GM19035 (cell line): ENCODE measurements around the gene MAN2A1.

Experiments
- ATAC-seq: cut with Tn5 transposase; IDR thresholded peaks from one replicate; pipeline ENCODE4 v1.9.1; 2021; ENCODE audit not compliant: unreplicated experiment

Gene MAN2A1

DNA sequence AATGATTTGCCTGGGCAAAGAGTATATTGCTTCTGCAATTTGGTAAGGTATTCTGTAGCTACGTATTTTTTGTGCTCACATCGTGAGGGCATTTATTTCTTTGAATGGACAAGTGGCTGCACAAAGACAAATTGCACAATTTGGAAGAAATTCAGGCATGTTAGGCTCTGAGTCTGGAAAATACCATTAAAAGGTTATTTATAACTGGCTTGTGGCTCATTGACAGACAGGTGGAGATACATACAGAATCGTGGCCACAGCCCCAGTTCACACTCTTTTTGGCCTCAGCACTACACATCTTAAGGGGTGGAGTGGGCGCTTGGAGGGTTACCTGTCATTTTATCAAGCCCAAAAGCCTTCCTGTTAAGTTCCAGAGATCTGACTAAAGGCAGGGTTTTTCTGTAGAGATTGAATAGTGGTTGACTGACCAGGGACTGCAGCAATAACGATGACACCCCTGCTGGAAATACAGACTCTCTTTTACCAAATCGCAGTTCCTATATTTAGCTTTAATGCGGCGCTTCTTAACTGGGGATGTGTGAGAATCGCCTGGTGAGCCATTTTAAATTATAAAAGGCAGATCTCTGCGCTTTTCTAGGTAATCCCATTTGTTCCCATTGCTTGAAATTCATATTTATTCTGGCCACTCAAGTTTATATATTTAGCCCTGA is 14.7 kb downstream of the MAN2A1 start:
- ATAC-seq = no peak

DNA sequence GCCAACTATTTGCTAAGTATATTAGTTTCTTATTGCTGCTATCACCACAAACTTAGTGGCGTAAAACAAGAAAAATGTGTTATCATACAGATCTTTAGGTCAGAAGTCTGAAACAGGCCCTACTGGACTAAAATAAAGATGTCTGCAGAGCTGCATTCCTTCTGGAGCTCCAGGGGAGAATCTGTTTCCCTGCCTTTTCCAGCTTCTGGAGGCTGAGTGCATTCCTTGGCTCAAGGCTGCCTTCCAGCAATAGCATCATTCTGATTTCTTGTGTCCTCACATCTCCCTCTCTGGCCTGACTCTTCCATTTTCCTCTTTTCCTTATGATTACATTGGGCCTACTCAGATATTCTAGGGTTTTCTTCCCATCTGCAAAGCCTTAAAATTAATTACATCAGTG is 15.9 kb downstream of the MAN2A1 start:
- no peak for ATAC-seq

DNA sequence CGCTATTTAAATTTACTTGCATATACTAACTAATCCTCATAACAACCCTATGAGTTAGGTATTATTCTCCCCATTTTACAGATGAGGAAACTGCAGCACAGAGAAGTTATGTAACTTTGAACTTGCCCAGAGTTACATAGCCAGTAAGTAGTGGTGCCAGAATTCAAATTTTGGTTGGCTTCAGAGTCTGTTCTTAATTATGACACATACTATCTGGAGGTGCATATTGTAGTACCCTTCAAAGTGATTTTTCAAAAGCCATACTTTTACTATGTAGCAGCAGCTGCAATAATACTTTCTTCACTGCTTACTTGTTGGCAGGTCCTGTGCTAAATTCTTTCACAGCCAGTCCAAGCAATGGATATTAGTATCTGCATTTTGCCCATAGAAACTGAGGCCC is 16.4 kb downstream of the MAN2A1 start:
- no peak for ATAC-seq

DNA sequence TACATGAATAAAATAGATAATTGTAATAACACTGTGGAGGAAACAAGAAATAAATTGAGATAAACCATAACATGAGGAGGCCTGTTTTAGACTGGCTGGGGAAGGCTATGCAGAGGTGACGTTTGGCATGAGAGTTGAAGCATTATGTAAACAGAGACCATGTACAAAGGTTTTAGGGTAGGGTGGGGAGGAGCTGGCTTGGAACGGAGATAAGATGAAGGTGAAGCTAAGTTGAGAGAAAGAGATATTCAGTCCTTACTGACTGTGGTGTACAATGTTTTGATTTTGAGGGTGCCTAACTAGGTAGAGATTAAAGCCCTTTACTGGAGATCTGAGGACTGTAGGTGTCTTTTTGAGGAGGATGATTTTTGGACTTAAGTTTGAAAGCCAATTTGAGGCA is 17.8 kb downstream of the MAN2A1 start:
- ATAC-seq = no peak

DNA sequence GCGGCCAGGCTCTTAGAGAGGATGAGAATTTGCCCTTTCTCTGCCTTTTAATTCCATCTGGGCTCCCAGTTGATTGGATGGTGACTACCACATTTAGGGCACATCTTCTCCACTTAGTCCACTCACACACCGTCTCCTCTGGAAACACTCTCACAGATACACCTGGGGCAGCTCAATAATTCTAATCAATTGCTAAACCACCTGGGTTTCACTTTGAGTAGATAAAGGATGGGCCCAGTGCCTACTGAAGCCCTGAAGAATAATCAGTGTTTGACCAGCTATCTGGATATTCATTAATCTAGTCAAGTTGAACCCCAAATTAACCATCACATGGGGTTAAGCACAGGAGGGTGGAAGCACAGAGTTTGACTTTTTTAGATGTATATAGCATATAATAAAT is 19.1 kb downstream of the MAN2A1 start:
- ATAC-seq = no peak

DNA sequence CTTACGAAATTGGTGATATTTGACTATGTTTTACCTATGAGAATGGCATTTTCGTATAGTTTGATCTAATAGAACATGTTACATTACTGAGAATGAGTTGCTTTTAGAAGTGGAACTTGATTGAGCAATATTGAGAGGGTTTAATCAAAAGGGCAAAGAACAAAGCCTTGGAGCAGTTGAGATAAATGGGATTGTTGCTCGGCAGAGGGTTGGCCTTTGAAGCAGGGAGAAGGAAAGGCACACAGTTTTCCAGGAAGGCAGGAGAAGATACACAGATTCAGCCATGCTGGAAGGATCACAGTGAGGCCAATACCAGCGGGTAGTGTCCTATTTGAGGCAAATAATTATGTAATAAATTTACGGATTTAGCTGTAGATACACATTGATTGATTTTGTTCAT is 19.5 kb downstream of the MAN2A1 start:
- no peak for ATAC-seq

DNA sequence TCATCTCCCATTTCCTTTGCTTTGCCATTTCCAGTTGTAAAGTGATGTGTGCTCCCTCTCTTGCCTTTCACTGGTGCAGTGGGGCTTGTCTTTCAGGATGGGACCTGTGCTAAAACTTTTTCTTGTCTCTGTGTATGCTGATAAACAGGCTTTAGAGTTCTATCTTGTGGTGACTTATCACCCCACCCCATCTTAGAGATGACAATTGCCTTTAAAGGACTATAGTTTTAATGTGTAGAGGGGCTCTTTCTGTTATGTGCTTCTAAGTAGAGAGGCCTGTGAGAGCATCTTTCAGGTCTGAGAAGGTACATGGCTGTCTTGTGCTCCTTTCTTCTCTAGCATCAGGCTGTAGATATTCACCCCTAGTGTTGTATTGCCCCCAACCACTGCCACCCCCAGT is 21.9 kb downstream of the MAN2A1 start:
- ATAC-seq = no peak

DNA sequence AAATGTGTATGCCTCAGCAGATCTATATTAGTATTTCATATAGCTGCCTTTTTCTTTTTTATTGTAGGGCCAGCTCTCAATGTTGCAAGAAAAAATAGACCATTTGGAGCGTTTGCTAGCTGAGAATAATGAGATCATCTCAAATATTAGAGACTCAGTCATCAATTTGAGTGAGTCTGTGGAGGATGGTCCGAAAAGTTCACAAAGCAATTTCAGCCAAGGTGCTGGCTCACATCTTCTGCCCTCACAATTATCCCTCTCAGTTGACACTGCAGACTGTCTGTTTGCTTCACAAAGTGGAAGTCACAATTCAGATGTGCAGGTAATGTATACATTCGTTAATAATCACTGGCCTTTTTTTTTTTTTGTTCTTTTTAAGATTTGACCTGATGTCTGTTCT is 23.7 kb downstream of the MAN2A1 start:
- ATAC-seq = no peak

DNA sequence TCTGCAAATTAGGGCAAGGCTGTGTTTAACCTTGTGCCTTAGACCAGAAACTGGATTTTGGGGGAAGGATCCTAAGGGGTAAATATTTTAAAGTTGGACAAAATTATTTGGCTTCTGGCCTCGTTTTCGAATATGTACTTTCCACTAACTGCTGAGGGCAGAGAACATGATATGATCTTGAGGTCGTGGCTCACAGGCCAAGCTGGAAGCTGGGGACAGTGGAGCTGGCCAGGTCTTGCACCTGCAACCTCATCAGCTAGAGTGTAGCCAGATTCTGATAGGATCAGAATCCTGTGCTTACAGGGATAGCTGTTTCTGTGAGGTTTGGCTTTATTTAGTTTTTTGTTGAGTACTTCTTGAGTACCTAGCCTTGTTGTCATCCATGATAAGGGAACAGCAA is 24.9 kb downstream of the MAN2A1 start:
- no peak for ATAC-seq

DNA sequence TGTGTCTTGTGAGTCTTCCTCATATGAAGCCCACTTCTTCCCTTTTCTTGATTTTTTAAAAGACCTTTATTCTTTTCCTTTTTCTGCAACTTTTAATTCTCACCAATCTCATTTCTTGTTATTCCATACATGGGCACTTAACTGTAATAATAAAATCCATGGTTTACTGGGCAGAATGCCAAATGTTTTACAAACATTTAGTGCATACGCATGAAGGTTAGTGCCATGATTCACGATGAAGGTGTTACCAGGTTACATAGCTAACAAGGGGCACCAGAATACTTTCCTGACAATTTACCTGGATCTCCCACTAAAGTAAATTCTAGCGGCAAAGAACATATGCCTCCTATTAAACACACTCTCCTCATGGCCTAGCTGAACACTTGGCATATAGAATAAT is 28.5 kb downstream of the MAN2A1 start:
- ATAC-seq = no peak

DNA sequence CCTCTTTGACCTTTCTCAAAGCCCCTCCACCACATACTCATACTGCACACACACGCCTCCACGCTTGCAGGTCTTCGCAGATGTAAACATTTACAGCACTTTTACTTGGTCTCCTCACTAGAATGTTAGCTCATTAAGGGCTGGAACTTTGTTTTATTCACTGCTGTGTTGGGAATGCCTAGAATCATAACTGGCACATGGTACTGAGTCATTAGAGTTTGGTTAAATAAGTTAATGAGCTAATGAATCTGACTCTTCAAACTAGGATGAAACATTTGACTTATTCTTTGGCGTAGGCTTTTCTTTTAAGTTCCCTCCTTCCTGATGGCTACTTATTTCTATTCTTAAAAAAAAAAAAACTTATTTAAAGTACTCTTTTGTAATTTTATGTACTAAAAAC is 28.9 kb downstream of the MAN2A1 start:
- ATAC-seq = no peak

DNA sequence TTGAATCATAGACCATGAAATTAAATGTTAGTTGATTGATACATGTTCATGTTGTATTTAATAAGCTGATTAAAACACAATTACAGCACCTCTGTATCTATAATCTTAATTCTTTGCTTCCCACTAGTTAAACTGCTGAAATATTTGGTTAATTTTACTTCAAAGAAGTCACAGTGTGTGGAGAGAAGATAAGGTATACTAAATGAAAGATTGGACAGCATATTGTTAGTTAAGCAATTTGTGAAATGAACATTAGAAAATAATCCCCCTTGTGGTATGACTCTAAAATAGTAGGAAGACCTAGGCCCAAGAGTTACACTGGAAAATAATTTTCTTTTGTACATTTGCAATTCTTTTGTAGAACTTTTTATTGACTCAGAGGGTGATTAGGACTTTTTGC is 30.3 kb downstream of the MAN2A1 start:
- no peak for ATAC-seq

DNA sequence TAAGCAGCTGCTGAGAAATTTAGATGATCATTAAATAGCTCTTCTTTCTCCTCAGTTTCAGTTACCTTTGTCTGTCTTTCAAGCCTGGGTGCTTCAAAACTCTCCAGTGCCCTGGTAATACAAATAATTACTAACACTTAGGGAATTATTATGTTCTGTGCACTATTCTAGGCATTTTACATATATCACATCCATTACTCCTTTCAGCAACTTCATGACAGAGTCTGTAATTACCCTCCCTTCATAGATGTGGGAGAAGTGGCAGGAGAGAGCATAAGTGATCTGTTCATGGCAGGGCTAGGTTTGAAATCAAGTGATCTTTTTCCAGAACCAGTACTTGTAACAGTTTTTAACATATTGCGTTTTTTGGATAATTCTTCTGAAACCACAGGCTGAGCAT is 32.0 kb downstream of the MAN2A1 start:
- no peak for ATAC-seq

DNA sequence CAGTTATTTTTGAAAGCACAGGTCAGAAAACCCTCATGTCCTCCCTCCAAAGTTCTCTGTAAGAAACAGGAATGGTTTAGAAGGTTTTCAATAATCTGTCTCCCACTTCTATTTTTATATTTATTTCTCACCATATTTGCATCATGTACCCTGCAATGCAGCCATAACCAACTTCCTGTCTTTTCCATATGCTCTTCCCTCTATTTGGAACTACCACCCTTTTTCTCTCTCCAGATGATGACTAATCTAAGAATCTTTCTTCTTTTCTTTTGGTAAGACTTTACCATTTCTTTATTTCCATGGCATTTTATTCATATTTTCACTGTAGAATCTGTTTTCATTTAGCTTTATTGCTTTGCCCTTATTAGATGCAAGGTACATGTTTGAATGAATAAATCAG is 33.9 kb downstream of the MAN2A1 start:
- ATAC-seq = no peak

DNA sequence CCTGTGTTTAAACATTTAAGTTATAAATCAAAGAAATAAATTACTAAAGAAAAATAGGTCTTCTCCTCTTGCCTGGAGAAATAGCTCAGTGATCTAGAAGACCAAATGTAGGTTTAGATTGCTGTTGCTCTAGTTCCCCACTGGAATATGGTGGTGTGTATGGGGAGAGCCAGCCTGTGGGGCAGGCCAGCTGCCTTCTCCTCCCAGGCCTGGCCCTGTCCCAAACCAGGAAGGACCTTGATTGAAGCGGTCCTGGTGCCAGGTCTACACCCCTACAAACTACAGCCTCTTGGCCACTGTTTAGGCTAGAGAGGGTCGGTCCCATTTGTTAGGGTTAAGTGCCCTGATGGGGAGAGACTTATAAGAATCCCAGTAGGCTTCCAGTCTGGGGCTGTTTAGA is 35.4 kb downstream of the MAN2A1 start:
- ATAC-seq = no peak

DNA sequence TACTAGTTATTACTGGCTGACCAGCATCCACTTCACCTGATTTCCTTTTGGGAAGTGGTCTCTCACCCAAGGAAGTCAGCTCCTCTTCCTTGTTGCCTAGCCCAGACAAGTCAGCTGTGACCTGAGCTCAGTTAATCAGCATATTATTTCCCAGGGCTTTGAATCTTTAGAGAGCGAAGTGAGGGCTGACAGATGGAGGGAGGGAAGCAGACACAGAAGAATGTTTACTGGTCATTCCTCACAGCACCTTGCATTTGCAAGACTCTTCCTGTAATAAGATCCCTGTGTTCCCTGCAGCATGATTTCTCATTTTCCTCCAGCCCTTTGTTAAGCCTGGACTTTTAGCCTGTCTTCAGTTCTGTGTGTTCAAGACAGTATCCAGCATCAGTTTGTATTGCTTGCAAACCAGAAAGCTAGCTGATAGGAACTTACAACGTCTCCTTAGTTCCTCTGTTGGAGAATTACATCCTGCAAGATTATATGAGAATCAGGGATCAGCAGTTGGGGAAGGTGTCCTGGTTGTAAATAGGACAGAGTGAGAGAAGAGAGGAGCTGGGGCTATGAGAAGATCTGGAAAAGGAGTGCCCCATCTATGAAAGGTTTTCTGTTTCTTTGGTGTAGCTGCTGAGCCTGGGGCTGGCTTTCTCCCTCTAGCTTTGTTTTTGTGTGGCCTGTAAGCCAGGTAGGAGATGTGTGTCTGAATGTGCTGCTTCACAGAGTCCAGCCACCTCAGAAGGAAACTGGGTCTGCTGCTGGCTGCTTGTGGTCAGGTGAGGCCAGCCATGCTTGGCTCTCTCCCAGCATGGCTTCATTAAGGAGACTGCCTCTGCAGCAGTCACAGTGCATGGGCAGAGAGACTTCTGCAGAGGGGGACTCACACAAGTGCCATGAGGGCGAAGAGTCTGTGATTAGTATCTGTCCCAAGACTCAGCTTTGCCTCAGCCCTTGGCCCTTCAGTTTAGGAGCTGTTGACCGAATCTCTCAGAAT is 50.3 kb downstream of the MAN2A1 start:
- ATAC-seq = peak; percentile 83

DNA sequence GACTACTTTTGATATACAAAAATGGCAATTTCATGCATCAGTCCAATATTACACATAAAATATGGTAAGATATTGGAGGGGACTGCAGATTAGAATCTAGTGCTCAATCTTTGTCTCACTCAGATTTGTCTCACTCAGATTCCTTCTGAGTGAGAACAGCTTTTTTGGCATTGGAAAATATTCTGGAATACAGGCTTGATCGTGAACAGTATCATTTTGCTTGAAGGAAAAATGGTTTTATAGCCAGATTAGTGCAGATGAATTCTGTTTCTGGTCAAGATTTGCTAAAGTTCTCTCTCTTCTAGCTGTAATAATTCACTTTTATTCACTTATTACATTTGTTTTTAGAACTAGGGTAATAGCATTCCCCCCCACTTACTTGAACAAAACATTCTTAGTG is 51.2 kb downstream of the MAN2A1 start:
- ATAC-seq = no peak

DNA sequence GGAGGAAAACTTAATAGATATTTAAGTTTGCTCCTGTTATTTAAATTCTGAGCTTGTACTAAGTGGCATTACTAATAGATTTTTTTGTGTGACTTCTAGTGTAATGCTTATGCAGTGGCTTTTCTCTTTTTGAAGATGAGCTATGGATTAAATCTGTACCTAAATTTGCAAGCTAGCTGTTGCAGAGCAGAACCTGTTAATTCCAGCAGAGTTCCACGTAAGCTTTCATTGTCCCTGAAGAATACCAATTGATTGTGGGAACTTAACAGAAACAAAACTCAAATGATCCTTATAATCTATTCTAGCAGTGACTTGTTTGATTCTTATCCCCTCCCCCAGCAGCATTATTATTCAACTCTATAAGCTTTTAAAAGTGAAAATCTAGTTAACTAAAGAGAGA is 51.7 kb downstream of the MAN2A1 start:
- no peak for ATAC-seq

DNA sequence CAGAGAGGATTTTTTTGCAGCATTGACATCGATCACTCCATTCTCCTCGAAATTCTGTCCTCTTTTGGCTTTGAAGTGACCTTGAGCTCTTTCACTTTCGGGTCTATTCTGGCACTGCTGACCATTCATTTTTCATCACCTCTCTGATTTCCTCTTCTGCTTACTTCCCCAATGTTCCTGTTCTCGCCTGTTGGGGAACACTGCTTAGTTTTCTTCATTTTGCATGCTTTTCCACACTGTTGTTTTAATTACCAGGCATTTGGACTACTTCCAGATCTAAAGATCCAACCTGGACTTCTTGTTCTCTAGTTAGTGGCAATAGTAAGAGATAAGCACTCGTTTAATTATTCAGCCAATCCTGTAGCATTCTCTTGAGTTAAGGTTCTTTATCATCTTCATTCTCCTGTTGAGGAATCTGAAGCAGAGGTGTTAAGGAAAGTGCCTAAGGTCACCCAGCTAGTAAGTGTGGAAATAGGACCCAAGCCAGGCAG is 53.4 kb downstream of the MAN2A1 start:
- no peak for ATAC-seq

DNA sequence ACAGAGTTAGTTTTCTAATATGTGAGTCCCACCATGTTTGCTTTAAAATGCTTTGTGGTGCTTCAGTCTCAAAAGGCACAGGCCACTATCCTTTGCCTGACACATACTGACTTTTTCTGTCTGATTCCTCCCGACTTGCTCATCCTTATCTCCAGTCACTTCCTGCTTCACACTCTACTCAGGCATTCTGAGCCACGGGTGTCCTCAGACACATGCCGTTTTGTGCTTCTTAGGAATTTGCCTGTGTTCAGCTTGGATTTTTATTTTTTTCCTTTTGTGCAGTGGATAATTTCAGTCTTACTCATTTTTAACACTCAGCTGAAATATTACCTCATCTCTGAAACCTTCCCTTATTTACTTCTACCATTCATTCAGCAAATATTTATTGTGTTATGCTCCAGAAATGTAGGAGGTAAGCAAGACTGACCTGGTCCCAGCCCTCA is 54.1 kb downstream of the MAN2A1 start:
- no peak for ATAC-seq

DNA sequence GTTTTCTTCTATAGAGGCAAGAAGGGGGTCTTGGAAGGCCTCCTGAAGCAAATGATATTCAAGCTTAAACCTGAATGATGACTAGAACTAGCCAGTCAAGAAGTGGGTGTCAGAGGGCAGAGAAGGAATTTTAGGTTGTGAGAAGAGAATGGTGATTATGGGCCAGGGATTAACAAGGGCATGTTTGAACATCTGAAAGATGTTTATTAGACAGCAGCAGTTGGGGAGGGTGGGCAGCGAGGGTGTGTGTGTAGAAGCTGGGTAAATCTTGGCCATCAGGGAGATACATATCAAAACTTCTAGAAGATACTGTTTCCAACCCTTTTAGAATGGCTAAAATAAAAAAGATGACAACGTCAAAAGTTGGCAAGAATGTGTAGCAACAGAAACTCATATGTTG is 54.5 kb downstream of the MAN2A1 start:
- no peak for ATAC-seq

DNA sequence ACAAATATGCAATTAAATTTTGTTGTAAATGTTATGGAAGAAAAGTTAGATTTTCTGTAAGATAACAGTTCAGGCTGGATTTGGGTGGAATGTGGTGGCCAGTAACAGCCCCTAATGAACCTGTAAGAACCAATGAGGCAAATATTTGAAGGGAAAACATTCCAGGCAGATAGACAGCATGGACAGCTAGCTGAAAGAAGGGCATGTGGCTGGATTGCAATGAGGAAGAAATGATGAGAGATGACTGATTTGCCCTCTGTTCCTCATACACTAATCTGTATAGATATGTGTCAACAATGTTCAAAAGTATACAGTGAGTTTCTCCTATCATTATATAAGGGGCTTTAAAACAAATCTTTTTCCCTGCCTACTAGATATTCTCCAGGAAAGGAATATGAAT is 58.8 kb downstream of the MAN2A1 start:
- ATAC-seq = no peak
